Thoracic aorta (tissue), 2 donors: ENCODE results near the gene CSF1R. TPM values are rescaled to one million over a fixed set of nuclear protein-coding genes. Genes with fewer than 3 reads are reported as not detected.

Experiments used
- ATAC-seq: fragments of 150-250 bp; one replicate; pipeline ENCODE4 v1.8.0; 2017; ENCODE audit warnings: low read depth; ENCODE audit not compliant: insufficient number of reproducible peaks, low FRiP score
- DNase-seq: peaks from one replicate; pipeline ENCODE4 v3.0.0-alpha.2; 2020; ENCODE audit warnings: low spot score
- H3K27ac ChIP-seq, 2 donors: fragments of 200-600 bp; sonication (generic); 1 replicate in 1 of 2; 2 replicates in 1 of 2; pipeline ENCODE4 v1.5.1; 2016; ENCODE audit warnings: mild to moderate bottlenecking in 2 of 2, moderate library complexity in 2 of 2
- H3K27me3 ChIP-seq: fragments of 200-600 bp; sonication (generic); replicated peaks from 2 replicates; pipeline ENCODE4 v1.6.0; 2016; ENCODE audit warnings: mild to moderate bottlenecking; ENCODE audit not compliant: insufficient read depth
- H3K36me3 ChIP-seq: fragments of 200-600 bp; sonication (generic); one replicate; pipeline ENCODE4 v1.5.1; 2016
- H3K4me1 ChIP-seq, 2 donors: fragments of 200-600 bp; sonication (generic); 1 replicate in 1 of 2; 2 replicates in 1 of 2; pipeline versions ENCODE4 v1.5.1 to v1.6.0; 2016; ENCODE audit warnings: low read depth in 2 of 2, mild to moderate bottlenecking in 1 of 2; ENCODE audit not compliant: control insufficient read depth in 1 of 2
- H3K4me3 ChIP-seq: fragments of 200-600 bp; sonication (generic); 2 replicates; pipeline ENCODE4 v1.5.1; 2016; ENCODE audit warnings: mild to moderate bottlenecking
- H3K9me3 ChIP-seq: fragments of 200-600 bp; sonication (generic); 2 replicates; pipeline ENCODE4 v1.5.1; 2016
- total RNA-seq, 2 donors: library from RNA; depleted of rRNA; stranded (reverse); fragments of >200 nt; gene quantifications; one replicate each; pipeline versions ENCODE4 v1.1.0 to v1.2.3, GENCODE V29; 2016
- TF ChIP-seq, protein P1 (sequence below): fragments of 200-600 bp; sonication (generic); IDR thresholded peaks from one replicate; pipeline ENCODE4 v1.5.1; 2019; ENCODE audit warnings: antibody characterized with exemption

CSF1R gene
- total RNA-seq, 2 donors from 2014 or later = 76.3 to 98.6 TPM

DNA sequence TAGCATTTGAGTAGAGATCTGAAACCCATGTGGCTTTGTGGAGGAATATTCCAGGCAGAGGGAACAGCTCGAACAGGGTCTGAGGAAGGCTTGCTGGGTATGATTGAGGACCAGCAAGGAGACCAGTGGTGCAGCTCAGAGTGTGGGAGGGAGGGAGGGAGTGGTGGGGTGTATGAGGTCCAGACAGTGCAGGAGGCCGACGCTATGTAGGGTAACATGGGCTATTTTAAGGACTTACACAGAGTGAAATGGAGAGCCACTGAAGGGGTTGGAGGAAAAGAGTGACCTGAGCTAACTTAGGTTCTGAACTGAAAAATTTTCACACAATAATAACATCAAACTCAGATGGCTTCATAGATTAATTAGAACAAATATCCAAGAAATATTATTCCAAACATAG, 43.9 kb downstream of the CSF1R start:
- TF ChIP-seq, protein P1, sequence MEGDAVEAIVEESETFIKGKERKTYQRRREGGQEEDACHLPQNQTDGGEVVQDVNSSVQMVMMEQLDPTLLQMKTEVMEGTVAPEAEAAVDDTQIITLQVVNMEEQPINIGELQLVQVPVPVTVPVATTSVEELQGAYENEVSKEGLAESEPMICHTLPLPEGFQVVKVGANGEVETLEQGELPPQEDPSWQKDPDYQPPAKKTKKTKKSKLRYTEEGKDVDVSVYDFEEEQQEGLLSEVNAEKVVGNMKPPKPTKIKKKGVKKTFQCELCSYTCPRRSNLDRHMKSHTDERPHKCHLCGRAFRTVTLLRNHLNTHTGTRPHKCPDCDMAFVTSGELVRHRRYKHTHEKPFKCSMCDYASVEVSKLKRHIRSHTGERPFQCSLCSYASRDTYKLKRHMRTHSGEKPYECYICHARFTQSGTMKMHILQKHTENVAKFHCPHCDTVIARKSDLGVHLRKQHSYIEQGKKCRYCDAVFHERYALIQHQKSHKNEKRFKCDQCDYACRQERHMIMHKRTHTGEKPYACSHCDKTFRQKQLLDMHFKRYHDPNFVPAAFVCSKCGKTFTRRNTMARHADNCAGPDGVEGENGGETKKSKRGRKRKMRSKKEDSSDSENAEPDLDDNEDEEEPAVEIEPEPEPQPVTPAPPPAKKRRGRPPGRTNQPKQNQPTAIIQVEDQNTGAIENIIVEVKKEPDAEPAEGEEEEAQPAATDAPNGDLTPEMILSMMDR = no peak
- peaks cover 6 to 12% of the 10 kb centered on the region in 2 donors for H3K4me1 ChIP-seq
- H3K9me3 ChIP-seq = no peaks in the 10 kb centered on the region
- no peaks in the 10 kb centered on the region for H3K27me3 ChIP-seq
- H3K27ac ChIP-seq = no peak overlapping the region
- no peak overlapping the region for H3K4me3 ChIP-seq
- DNase-seq = no peak
- ATAC-seq = no peak
- peaks cover 41% of the 10 kb centered on the region for H3K36me3 ChIP-seq

DNA sequence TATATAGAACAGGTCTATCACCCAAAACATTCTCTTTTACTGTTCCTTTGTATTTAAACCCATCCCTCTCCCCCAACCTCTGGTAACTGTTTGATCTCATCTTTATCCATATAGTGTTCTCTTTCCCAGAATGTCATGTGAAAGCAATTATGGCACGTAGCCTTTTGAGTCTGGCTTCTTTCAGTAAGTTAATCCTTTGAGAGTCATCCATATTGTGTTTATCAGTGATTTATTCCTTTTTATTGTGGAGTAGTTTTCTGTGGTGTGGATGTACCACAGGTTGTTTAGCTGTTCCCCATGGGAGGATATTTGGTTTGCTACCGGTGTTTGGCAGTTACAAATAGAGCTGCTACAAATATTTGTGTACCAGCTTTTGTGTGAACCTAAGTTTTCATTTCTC, 47.8 kb downstream of the CSF1R start:
- Histone ChIP-seq H3K36me3 (peaks cover 50% of the 10 kb centered on the region), H3K9me3 (no peaks in the 10 kb centered on the region), H3K4me1 (peaks cover 0 to 2% of the 10 kb centered on the region in 2 donors), H3K27me3 (no peaks in the 10 kb centered on the region), H3K4me3 (no peak overlapping the region), H3K27ac (no peak overlapping the region)
- DNase-seq = no peak
- ATAC-seq = no peak
- TF ChIP-seq, protein P1 = no peak

DNA sequence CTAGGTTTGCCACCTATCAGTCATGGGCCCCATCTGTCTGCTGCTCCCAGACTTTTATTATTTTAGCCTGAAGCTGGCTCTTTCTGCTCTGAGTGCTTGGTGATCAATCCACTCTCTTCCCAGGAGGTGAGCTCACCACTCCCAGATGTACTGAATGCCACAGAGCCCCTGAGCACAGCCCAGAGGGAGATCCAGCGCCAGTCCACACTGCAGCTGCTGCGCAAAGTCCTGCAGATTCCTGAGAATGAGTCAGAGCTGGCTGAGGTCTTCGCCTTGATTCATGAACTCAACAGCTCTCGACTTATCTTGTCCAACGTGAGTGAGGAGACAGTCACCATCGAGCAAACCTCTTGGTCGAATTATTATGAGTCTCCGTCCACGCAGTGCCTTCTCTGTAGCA, 49.8 kb downstream of the CSF1R start:
- Histone ChIP-seq H3K9me3 (no peaks in the 10 kb centered on the region), H3K27ac (no peak overlapping the region), H3K4me1 (no peaks in the 10 kb centered on the region), H3K36me3 (peaks cover 60% of the 10 kb centered on the region), H3K4me3 (no peak overlapping the region), H3K27me3 (no peaks in the 10 kb centered on the region)
- TF ChIP-seq, protein P1 = no peak
- DNase-seq (no peak), ATAC-seq (peak; percentile 21)

DNA sequence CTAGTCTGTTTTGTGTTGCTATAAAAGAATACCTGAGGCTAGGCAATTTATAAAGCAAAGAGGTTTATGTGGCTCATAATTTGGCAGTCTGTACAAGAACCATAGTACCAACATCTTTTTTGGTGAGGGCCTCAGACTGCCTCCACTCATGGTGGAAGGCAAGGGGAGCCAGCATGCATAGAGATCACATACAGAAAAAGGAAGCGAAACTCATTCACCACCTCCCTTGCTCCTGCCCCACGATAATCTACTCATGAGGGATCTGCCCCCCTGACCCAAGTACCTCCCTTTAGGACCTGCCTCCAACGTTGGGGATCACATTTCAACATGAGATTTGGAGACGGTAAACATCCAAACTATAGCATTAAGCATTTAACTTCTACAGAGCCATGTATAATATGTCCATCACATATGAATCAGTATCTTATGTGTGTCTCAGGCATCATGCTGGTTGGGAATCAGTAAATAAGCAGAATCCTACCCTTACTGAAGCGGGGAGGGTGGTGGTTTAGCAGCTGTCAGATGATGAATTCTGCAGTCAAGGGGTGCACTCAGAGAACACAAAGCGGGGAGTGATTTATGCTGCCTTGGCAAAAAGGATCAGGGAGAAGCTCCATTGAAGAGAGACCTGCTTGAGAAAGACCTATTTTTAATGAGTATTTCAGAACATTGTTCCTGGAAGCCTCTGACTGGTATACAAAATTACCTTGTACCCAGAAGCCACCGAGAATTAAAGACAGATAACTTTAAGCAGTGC, 51.0 kb downstream of the CSF1R start:
- H3K36me3 ChIP-seq = peaks cover 60% of the 10 kb centered on the region
- no peak overlapping the region for H3K27ac ChIP-seq
- ATAC-seq = no peak

DNA sequence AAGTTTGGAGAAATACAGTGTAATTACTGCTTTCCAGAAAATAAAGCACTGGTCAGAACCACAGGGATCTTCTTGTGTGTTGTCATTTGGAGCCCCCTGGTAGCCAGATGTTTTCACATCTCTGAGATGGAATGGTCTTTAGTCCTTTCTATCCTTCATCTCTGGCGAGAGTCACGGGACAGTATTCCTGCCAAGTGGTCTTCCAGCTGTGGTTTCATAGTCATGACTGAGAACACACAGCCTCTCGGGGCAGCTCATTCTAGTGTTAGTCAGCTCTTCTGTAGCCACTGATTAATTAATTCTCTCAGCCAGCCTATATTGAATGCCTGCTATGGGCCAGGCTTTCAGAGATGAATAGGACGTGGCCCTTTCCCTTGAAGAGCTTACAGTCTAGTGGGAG, 51.7 kb downstream of the CSF1R start:
- Histone ChIP-seq H3K9me3 (no peaks in the 10 kb centered on the region), H3K27ac (no peak overlapping the region), H3K36me3 (peaks cover 58% of the 10 kb centered on the region), H3K4me3 (no peak overlapping the region), H3K27me3 (no peaks in the 10 kb centered on the region), H3K4me1 (no peaks in the 10 kb centered on the region)
- no peak for DNase-seq
- TF ChIP-seq, protein P1 = no peak
- ATAC-seq = no peak

More for the DNA sequence above, 51.0 kb downstream of the CSF1R start:
- no peaks in the 10 kb centered on the region for H3K27me3 ChIP-seq
- no peak overlapping the region for H3K4me3 ChIP-seq
- DNase-seq = no peak
- TF ChIP-seq, protein P1 = no peak
- H3K4me1 ChIP-seq = no peaks in the 10 kb centered on the region
- H3K9me3 ChIP-seq = no peaks in the 10 kb centered on the region
